HepG2 (cell line): ENCODE data around the gene TST. TPM values are rescaled to one million over a fixed set of nuclear protein-coding genes. Genes with fewer than 3 reads are reported as not detected.

ENCODE experiments used
- GFI1 ChIP-seq: sonication (generic); formaldehyde crosslinking; IDR thresholded peaks from 2 replicates; pipeline ENCODE4 v1.5.0; 2020; ENCODE audit warnings: missing genetic modification reagents, mild to moderate bottlenecking, borderline replicate concordance
- MATR3 ChIP-seq: sonication (generic); formaldehyde crosslinking; IDR thresholded peaks from 2 replicates; pipeline ENCODE4 v1.4.0; 2020; ENCODE audit warnings: missing genetic modification reagents
- NFE2L2 ChIP-seq: fragments of 150-350 bp; IDR thresholded peaks from 2 replicates; pipeline ENCODE4 v1.6.1; 2014; ENCODE audit warnings: low read length
- ZFP36L1 ChIP-seq: sonication (generic); formaldehyde crosslinking; IDR thresholded peaks from 2 replicates; pipeline ENCODE4 v1.8.0; 2022; ENCODE audit warnings: mild to moderate bottlenecking, missing genetic modification reagents, moderate library complexity
- ZNF205 ChIP-seq: IDR thresholded peaks from 2 replicates; pipeline ENCODE4 v1.6.1; 2018; ENCODE audit warnings: missing biosample characterization, missing genetic modification reagents
- ZNF235 ChIP-seq: sonication (generic); formaldehyde crosslinking; IDR thresholded peaks from 2 replicates; pipeline ENCODE4 v1.8.1; 2023; ENCODE audit warnings: mild to moderate bottlenecking, missing genetic modification reagents, borderline replicate concordance
- ZNF484 ChIP-seq: sonication (generic); formaldehyde crosslinking; IDR thresholded peaks from 2 replicates; pipeline ENCODE4 v1.5.1; 2020; ENCODE audit warnings: mild to moderate bottlenecking, low read depth, missing genetic modification reagents, borderline replicate concordance
- ZNF552 ChIP-seq: sonication (generic); formaldehyde crosslinking; IDR thresholded peaks from 2 replicates; pipeline ENCODE4 v1.9.0; 2022; ENCODE audit warnings: missing genetic modification reagents, mild to moderate bottlenecking, borderline replicate concordance
- ZNF747 ChIP-seq: sonication (generic); formaldehyde crosslinking; IDR thresholded peaks from 2 replicates; pipeline ENCODE4 v1.8.1; 2023; ENCODE audit warnings: missing genetic modification reagents, mild to moderate bottlenecking, borderline replicate concordance
- ZNF839 ChIP-seq: sonication (generic); formaldehyde crosslinking; IDR thresholded peaks from 2 replicates; pipeline ENCODE4 v1.4.0; 2020; ENCODE audit warnings: missing genetic modification reagents, mild to moderate bottlenecking, borderline replicate concordance
- ZSCAN12 ChIP-seq: sonication (generic); formaldehyde crosslinking; IDR thresholded peaks from 2 replicates; pipeline ENCODE4 v1.9.0; 2021; ENCODE audit warnings: mild to moderate bottlenecking, missing genetic modification reagents
- polyA plus RNA-seq, 8 experiments: library from polyadenylated mRNA; depleted of rRNA in 3 of 8; stranded (reverse) in 7 of 8; unstranded in 1 of 8; fragments of >200 nt; fragmentation: Illumina TruSeq in 4 of 8; extraction: Trizol in 4 of 8; gene quantifications; 2 replicates each; pipeline versions ENCODE4 v1.2.1 to v1.2.3, GENCODE V29; 2011 to 2016; ENCODE audit warnings: low read depth in 4 of 8, missing spikeins in 1 of 8, mixed read lengths in 1 of 8; ENCODE audit not compliant: insufficient read depth in 1 of 8
- total RNA-seq, 5 experiments: library from RNA; depleted of rRNA; stranded (reverse); fragments of >200 nt; fragmentation: Illumina TruSeq; extraction: Trizol; gene quantifications; 2 replicates each; pipeline ENCODE4 v1.2.3, GENCODE V29; 2016; ENCODE audit warnings: low read depth in 1 of 5
- TF ChIP-seq, protein P1 (sequence below): sonication (generic); formaldehyde crosslinking; IDR thresholded peaks from 2 replicates; pipeline ENCODE4 v1.4.0; 2020; ENCODE audit warnings: missing genetic modification reagents
- TF ChIP-seq, protein P2 (sequence below): sonication (generic); formaldehyde crosslinking; IDR thresholded peaks from 2 replicates; pipeline ENCODE4 v1.5.0; 2020; ENCODE audit warnings: missing genetic modification reagents
- TF ChIP-seq, protein P3 (sequence below): sonication (generic); formaldehyde crosslinking; IDR thresholded peaks from 2 replicates; pipeline ENCODE4 v1.5.0; 2020; ENCODE audit warnings: mild to moderate bottlenecking, missing genetic modification reagents, moderate library complexity
- TF ChIP-seq, protein P4 (sequence below): sonication (generic); formaldehyde crosslinking; IDR thresholded peaks from 2 replicates; pipeline ENCODE4 v1.4.0; 2020; ENCODE audit warnings: mild to moderate bottlenecking, missing genetic modification reagents
- TF ChIP-seq, protein P5 (sequence below): sonication (generic); formaldehyde crosslinking; IDR thresholded peaks from 2 replicates; pipeline ENCODE4 v1.4.0; 2020; ENCODE audit warnings: missing genetic modification reagents

Gene TST
- total and polyA plus RNA-seq, 2 of the 13 experiments (the other 11 are each of a cell fraction or from before 2014, with no cell fraction given) = 44.6 to 63.6 TPM

DNA sequence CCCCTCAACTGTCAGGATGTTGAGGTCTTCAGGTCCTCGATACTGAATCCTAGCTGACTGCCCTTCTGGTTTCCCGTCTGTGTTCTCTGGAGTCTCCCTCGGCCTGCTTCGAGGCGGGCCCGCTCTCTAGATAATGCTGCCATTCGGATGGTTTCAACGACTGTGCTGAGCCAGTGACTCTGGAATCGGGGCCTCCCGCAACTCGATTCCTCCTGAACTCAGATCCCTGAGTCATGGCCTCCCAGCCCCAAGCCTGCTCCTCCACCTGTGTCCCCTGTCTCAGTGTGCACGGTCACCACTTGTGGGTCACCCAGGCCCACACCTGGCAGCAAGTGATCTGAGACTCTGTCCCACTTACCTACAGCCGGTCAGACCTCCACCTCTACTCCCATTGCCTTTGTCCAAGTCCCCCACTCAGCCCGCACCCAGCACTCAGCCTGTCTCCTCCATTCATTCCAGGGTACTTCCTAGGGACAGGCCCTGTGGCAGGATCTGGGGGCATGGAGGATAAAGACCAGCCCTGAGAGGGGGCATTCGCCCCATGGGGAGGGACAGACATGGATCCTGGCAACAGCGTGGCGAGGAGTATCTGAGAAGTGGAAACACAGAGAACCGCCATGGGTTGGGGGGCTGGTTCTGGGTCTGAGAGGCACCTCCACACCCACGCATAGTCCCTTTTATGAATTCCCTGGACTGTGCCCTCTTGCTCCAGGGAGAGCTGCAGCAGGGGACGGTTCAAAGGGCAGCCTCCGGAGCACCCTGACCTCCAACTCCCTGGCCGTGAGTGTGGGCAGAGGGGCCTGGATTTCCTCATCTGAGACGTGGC is 14.6 kb upstream of the TST start (continued):
- TF ChIP-seq, protein P1, sequence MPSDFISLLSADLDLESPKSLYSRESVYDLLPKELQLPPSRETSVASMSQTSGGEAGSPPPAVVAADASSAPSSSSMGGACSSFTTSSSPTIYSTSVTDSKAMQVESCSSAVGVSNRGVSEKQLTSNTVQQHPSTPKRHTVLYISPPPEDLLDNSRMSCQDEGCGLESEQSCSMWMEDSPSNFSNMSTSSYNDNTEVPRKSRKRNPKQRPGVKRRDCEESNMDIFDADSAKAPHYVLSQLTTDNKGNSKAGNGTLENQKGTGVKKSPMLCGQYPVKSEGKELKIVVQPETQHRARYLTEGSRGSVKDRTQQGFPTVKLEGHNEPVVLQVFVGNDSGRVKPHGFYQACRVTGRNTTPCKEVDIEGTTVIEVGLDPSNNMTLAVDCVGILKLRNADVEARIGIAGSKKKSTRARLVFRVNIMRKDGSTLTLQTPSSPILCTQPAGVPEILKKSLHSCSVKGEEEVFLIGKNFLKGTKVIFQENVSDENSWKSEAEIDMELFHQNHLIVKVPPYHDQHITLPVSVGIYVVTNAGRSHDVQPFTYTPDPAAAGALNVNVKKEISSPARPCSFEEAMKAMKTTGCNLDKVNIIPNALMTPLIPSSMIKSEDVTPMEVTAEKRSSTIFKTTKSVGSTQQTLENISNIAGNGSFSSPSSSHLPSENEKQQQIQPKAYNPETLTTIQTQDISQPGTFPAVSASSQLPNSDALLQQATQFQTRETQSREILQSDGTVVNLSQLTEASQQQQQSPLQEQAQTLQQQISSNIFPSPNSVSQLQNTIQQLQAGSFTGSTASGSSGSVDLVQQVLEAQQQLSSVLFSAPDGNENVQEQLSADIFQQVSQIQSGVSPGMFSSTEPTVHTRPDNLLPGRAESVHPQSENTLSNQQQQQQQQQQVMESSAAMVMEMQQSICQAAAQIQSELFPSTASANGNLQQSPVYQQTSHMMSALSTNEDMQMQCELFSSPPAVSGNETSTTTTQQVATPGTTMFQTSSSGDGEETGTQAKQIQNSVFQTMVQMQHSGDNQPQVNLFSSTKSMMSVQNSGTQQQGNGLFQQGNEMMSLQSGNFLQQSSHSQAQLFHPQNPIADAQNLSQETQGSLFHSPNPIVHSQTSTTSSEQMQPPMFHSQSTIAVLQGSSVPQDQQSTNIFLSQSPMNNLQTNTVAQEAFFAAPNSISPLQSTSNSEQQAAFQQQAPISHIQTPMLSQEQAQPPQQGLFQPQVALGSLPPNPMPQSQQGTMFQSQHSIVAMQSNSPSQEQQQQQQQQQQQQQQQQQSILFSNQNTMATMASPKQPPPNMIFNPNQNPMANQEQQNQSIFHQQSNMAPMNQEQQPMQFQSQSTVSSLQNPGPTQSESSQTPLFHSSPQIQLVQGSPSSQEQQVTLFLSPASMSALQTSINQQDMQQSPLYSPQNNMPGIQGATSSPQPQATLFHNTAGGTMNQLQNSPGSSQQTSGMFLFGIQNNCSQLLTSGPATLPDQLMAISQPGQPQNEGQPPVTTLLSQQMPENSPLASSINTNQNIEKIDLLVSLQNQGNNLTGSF (CRISPR knock-in tag) = no peak
- TF ChIP-seq ZNF839 (peak; percentile 61; the same call in 1 of the 2 replicates), NFE2L2 (no peak), ZNF235 (CRISPR knock-in tag) (no peak), ZSCAN12 (no peak), ZNF484 (CRISPR knock-in tag) (no peak), ZNF552 (no peak), MATR3 (no peak), ZNF205 (no peak), ZFP36L1 (CRISPR knock-in tag) (no peak), ZNF747 (CRISPR knock-in tag) (peak; percentile 84), GFI1 (peak; percentile 37; the same call in 1 of the 2 replicates)
- TF ChIP-seq, protein P2, sequence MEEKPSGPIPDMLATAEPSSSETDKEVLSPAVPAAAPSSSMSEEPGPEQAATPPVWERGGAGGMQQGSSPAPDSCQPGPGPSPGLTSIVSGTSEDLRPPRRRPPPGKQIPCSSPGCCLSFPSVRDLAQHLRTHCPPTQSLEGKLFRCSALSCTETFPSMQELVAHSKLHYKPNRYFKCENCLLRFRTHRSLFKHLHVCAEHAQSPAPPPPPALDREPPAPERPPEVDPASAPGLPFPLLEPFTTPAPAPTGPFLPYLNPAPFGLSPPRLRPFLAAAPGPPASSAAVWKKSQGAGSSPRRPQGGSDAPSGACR (CRISPR knock-in tag) = peak; percentile 59
- TF ChIP-seq, protein P3, sequence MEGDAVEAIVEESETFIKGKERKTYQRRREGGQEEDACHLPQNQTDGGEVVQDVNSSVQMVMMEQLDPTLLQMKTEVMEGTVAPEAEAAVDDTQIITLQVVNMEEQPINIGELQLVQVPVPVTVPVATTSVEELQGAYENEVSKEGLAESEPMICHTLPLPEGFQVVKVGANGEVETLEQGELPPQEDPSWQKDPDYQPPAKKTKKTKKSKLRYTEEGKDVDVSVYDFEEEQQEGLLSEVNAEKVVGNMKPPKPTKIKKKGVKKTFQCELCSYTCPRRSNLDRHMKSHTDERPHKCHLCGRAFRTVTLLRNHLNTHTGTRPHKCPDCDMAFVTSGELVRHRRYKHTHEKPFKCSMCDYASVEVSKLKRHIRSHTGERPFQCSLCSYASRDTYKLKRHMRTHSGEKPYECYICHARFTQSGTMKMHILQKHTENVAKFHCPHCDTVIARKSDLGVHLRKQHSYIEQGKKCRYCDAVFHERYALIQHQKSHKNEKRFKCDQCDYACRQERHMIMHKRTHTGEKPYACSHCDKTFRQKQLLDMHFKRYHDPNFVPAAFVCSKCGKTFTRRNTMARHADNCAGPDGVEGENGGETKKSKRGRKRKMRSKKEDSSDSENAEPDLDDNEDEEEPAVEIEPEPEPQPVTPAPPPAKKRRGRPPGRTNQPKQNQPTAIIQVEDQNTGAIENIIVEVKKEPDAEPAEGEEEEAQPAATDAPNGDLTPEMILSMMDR (CRISPR knock-in tag) = 0 out of 2 replicates have a peak, but pooled peaks have one; percentile 1
- TF ChIP-seq, protein P4, sequence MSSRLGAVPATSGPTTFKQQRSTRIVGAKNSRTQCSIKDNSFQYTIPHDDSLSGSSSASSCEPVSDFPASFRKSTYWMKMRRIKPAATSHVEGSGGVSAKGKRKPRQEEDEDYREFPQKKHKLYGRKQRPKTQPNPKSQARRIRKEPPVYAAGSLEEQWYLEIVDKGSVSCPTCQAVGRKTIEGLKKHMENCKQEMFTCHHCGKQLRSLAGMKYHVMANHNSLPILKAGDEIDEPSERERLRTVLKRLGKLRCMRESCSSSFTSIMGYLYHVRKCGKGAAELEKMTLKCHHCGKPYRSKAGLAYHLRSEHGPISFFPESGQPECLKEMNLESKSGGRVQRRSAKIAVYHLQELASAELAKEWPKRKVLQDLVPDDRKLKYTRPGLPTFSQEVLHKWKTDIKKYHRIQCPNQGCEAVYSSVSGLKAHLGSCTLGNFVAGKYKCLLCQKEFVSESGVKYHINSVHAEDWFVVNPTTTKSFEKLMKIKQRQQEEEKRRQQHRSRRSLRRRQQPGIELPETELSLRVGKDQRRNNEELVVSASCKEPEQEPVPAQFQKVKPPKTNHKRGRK (CRISPR knock-in tag) = no peak
- TF ChIP-seq, protein P5, sequence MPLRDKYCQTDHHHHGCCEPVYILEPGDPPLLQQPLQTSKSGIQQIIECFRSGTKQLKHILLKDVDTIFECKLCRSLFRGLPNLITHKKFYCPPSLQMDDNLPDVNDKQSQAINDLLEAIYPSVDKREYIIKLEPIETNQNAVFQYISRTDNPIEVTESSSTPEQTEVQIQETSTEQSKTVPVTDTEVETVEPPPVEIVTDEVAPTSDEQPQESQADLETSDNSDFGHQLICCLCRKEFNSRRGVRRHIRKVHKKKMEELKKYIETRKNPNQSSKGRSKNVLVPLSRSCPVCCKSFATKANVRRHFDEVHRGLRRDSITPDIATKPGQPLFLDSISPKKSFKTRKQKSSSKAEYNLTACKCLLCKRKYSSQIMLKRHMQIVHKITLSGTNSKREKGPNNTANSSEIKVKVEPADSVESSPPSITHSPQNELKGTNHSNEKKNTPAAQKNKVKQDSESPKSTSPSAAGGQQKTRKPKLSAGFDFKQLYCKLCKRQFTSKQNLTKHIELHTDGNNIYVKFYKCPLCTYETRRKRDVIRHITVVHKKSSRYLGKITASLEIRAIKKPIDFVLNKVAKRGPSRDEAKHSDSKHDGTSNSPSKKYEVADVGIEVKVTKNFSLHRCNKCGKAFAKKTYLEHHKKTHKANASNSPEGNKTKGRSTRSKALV (CRISPR knock-in tag) = no peak
